Stimulated activated CD8-positive, alpha-beta memory T cell treated with anti-CD3 and anti-CD28 coated beads, Interleukin-12 subunit alpha, Interleukin-12 subunit beta, amount 100 ng/mL, for 4 hours (primary cell): ENCODE results near the gene NUMA1.

ENCODE experiments used
- DNase-seq: peaks from one replicate; pipeline ENCODE4 v3.0.0-alpha.2; 2020; ENCODE audit warnings: low read depth

The NUMA1 gene

DNA sequence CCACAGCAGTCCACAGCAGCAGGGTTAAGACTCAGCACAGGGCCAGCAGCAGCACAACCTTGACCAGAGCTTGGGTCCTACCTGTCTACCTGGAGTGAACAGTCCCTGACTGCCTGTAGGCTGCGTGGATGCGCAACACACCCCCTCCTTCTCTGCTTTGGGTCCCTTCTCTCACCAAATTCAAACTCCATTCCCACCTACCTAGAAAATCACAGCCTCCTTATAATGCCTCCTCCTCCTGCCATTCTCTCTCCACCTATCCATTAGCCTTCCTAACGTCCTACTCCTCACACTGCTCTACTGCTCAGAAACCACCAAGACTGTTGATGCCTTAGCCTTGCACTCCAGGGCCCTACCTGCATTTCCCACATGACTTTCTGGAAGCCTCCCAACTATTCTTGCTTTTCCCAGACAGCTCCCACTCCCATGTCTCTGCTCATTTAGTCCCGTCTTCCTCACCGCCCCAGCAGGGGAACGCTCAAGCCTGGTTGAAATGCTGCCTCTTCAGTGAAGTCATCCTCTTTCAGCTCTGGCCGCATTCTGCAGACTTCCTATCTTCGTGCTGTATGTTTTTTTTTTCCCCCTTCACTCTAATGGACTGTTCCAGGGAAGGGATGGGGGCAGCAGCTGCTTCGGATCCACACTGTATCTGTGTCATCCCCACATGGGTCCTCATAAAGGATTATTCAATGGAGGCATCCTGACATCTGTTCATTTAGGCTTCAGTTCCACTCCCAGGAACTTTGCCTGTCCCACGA lies 78.3 kb downstream of the NUMA1 start:
- no peak for DNase-seq

DNA sequence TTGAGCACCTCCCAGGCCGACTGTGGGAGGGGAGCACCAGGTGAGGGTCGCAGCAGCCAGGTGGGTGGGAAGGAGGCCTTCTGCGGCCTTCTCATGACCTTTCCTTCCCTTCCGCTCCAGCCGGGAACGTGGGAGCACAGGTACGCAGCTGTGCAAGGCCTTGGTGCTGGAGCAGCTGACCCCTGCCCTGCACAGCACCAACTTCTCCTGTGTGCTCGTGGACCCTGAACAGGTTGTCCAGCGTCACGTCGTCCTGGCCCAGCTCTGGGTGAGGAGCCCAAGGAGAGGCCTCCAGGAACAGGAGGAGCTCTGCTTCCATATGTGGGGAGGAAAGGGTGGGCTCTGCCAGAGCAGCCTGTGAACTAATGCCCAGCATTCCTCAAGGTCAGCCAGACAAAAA lies 79.1 kb downstream of the NUMA1 start:
- no peak for DNase-seq

DNA sequence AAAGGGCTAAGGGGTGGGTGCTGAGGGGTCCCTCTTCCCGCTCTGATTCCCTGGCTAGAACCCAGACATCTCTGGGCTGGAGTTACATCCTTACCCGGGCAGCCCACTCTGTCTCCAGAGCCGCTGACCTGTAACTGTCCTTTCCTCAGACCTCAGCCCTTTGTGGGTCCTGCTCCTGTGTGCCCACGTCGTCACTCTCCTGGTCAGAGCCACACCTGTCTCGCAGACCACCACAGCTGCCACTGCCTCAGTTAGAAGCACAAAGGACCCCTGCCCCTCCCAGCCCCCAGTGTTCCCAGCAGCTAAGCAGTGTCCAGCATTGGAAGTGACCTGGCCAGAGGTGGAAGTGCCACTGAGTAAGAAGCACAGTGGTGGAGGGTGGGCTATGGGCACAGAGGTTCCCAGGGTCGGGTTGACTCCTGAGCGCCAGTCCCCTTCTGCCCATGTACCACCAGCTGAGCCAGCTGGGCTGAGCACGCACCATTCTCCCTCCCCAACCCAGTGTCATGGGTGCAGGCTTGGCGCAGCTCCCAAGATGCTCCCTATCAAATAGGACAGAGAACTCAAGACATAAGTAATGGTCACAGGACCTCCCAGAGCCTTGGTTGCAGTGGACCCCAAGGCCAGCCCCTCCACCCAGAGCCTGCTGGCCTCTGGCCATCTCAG lies 80.0 kb downstream of the NUMA1 start:
- DNase-seq: no peak

DNA sequence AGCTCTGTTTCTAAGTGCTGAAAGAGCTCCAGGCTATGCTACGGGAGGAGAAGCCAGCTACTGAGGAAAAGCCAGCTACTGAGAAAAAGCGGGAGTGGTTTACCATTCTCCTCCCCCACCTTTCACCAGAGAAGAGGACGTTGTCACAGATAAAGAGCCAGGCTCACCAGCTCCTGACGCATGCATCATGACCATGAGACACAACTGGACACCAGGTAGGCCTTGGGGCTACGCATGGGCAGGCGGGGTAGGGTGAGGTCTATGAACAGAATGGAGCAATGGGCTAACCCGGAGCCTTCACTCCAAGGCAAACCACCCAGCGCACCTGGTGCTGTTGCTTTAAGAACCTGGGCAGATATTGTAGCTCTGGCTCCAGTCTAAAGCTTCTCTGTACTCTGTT lies 80.5 kb downstream of the NUMA1 start:
- DNase-seq: no peak

DNA sequence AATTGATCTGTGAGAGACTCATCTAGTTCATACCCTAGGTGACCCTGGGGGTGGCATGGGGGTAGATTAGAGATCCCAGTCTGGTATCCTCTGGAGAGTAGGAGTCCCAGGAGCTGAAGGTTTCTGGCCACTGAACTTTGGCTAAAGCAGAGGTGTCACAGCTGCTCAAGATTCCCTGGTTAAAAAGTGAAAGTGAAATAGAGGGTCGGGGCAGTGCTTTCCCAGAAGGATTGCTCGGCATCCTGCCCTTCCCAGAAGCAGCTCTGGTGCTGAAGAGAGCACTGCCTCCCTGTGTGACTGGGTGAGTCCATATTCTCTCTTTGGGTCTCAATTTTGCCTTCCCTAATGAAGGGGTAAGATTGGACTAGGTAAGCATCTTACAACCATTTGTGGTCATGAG lies 81.0 kb downstream of the NUMA1 start:
- DNase-seq: no peak

DNA sequence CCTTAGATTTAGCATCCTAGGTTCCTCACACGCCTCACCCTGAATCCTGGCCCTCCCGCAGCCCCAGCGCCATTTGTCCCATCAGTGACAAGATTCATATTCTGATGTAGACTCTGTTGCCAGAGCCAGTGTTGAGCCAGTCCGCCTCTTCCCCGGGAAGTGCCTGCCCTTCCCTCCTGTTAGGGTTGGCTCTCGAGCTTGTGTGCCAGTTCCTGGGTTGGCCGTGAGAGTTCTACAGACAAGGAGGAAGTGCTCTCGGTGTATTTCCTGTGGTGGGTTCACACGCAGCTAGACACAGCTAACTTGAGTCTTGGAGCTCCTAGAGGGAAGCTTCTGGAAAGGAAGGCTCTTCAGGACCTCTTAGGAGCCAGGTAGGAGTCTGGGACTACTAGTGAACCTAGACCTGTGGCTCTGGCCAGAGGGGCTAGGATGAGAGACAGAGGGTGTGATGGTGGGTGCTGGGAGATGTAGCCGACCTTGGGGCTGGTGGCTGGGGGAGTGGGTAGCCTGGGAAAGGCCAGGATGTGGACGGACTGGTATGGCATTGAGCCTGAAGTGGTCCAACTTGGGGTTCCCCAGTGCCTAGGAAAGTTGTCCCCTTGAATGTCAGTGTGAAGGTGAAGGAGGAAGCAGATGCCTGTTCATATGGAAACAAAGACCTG lies 81.6 kb downstream of the NUMA1 start, which contains the start of gene IL18BP:
IL18BP (plus strand) TSS at position 261 of the 662 bp plus-strand sequence. CDS start 1,076 bp downstream, outside the sequence.
- DNase-seq: no peak

DNA sequence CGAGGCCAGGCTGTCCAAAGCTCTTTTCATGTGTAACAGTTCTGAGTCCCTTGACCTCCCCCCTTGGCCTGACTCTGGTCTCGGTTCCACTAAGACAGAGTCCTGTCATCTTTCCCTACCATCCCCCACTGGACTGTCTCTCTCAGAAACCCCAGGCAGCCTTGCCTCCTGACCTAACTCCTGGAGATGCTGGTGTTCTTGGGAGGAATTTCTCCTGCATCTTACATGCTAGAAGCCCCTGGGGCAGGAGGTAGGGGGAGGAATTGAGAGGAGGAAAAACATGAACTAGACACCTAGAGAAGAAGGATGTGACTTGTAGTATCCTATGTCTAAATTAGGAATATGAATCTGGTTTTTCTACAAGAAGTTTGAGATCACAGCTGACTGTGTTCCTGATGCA lies 82.3 kb downstream of the NUMA1 start:
- DNase-seq: no peak

DNA sequence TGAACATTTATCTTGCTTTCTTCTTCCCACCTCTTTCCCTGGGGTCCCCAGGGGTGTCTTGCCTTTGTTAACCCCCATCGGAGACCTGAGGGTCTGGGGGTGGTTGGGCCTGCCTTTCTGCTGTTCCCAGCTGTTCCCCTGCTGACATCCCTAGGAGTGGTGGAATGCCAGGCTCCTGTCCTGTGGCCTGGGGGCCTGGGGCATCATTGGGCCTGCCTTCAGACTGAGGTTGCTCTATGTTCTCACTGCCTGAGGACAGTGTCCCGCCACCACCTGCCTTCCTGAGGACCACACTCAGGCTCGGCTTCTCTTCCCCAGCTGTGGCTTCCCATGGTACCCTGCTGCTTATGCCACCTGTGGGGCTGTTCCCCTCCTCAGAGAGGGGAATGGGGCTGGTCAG lies 82.7 kb downstream of the NUMA1 start:
- DNase-seq: no peak

DNA sequence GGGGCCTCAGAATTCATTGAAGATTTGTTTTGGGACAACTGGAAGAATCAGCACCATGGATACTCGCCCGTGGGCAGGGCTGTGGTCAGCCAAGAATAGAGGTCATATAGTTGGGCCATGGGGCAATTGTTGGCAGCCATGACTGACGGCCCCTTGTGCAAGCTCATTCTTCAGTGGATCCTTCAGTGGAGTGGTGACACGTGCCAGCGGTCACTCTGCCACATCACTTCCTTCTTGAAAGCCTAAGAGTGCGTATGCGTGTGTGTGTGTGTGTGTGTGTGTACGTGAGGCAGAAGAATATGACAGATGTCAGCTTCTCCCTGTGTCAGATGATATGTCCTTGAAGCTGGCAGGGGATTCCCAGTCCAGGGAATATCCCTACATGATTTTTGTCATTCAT lies 83.4 kb downstream of the NUMA1 start:
- DNase-seq: no peak

DNA sequence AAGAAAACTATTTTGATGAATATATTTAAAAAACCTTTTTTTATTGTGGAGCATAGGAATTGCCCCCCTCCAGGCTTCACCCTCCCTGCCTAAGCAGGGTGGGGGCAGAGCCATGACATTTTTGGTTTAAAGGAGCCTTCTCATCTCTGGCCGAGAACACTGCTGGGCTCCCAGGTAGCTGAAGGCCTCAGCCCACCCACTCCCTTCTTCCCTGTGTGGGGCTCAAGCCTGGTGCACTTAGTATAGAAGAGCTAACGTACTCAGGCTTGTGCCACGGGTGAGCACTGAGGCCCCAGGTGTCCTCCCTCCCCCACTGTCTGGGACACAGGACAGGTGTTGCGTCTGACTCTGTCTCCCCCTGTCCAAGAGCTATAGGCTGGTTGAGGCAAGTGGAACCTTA lies 83.8 kb downstream of the NUMA1 start:
- DNase-seq: no peak

DNA sequence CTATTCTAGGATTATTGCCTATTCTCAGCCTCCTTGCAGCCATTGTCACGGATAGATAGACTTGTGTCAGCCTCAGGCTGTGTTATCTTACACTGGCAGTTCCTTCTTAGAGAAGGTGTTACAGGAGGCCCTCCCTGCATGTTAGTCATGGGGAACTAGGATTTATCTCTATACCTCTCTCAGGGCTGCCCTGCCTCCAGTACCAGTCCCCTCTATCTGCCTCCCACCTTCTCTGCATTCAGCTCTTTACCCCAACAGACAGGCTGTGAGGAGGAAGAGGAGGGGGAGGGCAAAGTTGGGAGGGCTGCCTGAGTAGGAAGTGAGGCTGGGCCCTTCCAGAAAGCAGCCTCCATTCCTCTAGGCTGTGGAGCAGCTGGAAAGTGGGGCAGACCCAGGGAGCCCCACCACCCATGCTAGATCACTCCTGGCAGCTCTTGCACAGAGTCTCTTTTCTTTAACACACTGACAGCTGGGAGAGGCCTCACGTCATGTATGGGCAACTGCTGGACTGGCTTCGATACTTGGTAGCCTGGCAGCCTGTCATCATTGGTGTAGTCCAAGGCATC lies 84.5 kb downstream of the NUMA1 start:
- DNase-seq: no peak

DNA sequence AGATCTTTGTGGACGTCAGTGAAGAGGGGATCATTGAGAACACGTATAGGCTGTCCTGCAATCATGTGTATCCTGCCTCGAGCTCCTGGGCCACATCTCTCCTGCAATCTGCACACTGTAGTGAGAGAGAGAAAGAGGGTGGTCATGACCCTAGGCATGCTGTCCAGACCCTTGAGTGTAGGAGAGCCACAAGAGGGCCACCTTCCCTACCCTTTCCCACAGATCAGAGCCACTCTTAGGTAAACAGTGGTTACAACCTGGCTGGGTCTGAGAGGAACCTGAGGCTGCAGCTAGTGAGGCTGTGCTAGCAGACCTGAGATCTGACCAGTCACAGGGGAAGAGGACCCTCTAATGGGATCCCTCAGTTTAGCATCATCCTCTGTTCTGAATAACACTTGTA lies 85.6 kb downstream of the NUMA1 start:
- DNase-seq: no peak

DNA sequence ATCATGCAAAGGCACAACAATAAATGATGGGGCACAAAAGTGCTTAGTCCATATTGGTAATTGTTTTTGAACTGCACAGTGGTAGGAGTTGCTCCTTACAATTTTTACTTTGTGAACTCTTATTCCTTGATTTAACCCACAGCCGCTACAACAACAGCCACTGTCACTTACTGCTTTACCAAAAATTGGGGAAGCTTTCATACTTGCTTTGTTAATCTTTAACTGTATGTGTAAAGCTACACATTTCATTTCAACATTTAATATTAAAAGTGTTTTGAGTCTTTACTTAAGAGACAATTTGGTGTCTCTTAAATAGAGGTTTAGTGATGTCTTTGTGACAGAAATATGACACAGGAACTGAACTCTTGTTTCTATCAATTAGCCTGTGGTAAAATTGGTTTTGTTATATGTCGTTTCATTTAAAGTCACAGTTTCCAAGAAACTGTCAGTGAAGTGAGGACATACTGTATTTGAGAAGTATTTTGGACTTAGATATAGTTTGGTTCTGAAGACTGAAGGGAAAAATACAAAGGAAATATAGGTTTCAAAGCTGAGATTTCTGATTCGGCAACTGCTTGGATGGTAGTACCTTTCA lies 88.1 kb downstream of the NUMA1 start:
- no peak for DNase-seq

DNA sequence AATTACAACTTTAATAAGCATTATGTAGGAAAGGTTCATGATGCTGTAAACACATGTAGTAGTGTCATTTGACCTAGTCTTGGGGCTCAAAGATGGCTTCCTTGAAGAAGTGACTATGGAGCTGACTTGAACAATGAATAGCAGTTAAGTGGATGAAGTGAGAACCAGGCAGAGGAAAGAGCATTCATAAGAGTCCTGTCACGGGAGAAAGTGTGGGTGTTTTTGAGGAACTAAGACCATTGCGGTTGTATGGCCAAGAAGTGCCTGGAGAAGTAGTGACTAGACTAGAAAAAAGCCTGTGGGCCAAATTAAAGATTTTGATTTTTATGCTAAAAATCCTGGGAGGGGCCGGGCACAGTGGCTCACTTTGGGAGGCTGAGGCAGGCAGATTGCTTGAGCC lies 88.8 kb downstream of the NUMA1 start:
- DNase-seq: no peak

DNA sequence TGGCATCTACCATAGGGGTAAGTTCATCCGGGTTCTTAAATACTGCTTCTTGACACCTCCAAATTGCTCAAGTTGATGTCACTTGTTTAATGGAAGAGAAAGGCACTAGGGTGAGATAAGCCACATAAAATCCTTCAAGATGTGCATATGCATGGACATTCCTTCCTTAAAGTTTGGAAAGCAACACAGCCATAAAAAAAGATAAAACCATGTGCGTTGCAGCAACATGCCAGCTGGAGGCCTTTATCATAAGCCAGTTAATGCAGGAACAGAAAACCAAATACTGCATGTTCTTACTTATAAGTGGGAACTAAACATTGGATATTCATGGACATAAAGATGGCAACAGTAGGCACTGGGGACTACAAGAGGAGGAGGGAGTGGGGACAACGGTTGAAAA lies 89.6 kb downstream of the NUMA1 start:
- no peak for DNase-seq

DNA sequence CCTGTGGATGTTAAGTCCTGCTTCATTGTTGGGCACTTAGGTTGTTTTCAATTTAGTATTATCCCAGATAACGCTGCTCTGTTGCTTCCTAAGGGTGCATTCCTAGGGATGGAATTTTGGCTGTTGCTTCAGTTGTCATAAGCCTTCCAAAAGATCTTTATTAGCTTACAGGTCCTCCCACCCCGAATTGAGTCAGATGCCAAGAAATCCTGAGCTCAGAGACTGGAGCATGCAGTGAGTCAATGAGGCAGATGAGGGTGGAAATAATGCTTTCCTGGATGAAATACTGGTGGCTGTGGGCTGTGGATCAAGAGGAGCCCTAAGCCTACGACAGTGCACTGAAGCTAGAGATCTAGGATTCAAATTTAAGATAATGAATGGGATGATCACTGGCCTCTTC lies 92.3 kb downstream of the NUMA1 start:
- no peak for DNase-seq

DNA sequence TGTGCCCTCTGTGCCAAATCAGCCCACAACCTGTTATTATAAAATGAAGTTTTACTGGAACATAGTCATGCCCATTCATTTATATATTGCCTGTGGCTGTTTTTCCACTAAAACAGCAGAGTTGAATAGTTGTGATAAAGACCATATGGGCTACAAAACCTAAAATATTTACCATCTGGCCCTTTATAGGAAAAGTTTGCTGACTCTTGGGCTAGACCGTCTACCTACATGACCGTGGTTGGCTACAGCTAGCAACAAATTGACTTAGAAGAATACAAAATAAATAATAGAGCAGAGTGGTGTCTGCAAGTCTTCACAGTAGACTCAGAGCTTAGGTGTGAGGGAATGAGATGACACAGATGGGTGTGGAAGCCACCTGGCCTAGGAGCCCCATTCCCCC lies 92.8 kb downstream of the NUMA1 start:
- no peak for DNase-seq

DNA sequence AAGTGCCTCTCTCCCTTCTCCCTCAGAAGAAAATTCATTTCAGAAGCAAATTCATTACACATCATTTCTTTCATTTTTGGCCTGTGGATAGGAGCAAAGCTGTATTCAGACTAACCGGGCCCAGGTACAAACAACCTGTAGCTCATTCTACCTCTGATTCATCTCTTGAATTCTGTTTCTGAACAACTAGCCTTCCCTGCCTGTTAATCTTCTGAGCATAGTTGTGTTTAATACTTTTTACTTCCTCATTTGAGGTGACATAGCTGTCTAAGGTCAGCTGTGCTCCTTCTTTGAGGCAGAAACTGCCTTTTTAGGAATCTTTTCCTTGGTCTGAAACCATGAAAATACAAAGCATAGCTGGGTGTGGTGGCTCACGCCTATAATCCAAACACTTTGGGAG lies 94.2 kb downstream of the NUMA1 start:
- DNase-seq: no peak

DNA sequence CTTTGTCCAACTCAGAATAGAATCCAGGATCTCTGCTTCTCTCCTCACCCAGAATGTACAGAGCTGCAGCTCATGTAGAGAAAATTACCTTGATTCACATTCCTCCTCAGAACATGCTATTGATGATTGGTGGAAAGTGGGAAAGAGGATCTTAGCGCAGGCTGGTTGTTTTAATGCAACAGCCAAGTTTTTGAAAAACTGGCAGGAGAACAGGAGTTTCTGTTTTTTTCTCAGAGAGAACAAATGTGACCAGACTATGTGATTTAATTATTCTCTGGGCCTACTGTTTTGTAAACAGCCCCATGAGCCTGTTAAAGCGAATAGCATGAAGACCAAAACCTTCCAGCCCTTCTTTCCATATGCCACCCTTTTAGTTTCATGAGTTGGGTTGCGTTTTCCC lies 100.7 kb downstream of the NUMA1 start:
- DNase-seq: no peak

DNA sequence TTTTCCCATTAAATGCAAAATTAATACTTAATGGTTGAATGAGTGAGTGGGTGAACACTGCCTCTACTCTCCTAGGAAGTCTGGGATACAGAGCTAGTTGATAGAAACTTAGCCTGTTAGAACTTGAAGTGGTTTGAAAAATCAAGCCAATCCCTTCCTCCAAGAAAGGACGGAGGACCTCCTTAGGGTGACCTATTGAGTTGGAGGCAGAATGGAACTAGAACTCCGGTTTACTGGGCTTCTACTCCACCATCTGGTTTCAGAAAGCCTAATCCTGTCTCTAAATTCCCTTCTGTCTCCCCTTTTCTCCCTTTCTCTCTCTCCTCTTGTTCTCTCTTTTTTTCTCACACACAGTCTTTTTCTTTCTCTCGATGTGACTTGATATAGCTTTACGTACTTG lies 101.2 kb downstream of the NUMA1 start:
- DNase-seq: no peak

DNA sequence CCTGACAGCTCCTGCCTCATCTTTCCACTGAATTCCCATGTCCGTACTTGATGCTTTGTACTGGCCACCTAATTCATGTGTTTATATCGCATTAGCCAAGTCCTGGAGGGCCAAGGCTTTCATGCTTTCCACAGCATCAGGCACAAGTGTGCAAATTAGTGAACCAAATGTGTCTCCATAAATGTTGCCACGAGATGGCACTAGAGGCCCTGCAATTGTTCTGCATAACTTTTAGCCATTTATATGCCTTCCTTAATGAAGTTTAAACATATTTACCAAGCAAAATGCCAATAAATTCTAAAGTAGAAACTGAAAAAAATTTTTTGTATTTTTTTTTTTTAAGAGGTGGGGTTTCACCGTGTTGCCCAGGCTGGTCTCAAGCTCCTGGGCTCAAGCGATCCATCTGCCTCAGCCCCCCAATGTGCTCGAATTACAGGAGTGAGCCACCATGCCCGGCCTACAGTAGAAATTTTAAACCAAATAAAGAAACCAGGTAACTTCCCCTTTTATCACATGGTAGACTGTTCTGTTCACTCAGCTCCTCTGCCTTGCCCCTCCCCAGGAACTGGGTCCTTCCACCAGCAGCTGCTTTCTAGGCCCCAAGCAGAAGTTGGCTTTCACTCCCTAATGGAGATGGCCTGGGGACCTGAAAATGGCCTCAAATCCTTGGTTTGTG lies 102.5 kb downstream of the NUMA1 start:
- DNase-seq: peak; percentile 12

DNA sequence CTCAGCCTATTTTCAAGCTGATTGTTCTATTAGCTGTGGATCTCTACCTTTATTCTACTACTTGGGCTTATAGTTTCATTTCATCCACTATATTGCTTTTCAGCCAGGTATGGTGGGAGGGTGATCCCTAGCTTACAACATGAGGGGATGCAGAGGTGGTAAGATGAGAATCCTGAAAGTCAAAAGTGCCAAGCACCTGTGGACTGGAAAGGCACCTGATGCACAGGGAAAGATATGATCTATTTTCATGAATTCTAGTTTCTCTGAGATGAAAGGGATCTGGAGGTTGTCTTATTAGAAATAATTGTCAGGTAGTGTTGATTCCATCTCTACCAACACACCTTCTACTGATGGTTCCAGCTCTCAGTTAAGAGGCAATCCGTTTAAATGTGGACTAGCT lies 103.3 kb downstream of the NUMA1 start:
- DNase-seq: no peak
